Testis (tissue), 3 donors: ENCODE measurements around the gene RXRA. TPM values are rescaled to one million over a fixed set of nuclear protein-coding genes. Genes with fewer than 3 reads are reported as not detected.

Source experiments
- DNase-seq: peaks from one replicate; pipeline ENCODE4 v3.0.0-alpha.2; 2019
- H3K27ac ChIP-seq, 2 donors: fragments of 200-600 bp; sonication (generic); one replicate each; pipeline ENCODE4 v1.5.1; 2019
- H3K27me3 ChIP-seq: fragments of 200-600 bp; sonication (generic); one replicate; pipeline ENCODE4 v1.5.1; 2019
- H3K36me3 ChIP-seq: fragments of 200-600 bp; sonication (generic); one replicate; pipeline ENCODE4 v1.5.1; 2017; ENCODE audit warnings: low read depth; ENCODE audit errors: missing control alignments
- H3K4me1 ChIP-seq: fragments of 200-600 bp; sonication (generic); one replicate; pipeline ENCODE4 v1.5.1; 2019
- H3K4me3 ChIP-seq, 2 donors: fragments of 200-600 bp; sonication (generic); one replicate each; pipeline ENCODE4 v1.5.1; 2017 to 2019
- H3K9me3 ChIP-seq: fragments of 200-600 bp; sonication (generic); one replicate; pipeline ENCODE4 v1.5.1; 2017
- POLR2A ChIP-seq: fragments of 450-650 bp; IDR thresholded peaks from one replicate; pipeline ENCODE4 v1.6.1; 2017; ENCODE audit warnings: antibody characterized with exemption, mild to moderate bottlenecking, moderate library complexity
- WGBS, 2 donors: methylation state at CpG; one replicate each; pipeline ENCODE4 v1.1.5; 2018; 5-methylcytosine and 5-hydroxymethylcytosine counted together
- intact Hi-C: fragments of 100-400 bp; cut with DNase I; formaldehyde crosslinking; loops from one replicate; pipeline ENCODE4 v1.15.1; 2023; ENCODE audit warnings: low total_unique reads
- polyA plus RNA-seq: library from polyadenylated mRNA; stranded (reverse); fragments of 350-450 nt; fragmentation: Illumina TruSeq; extraction: RNeasy Lipid Tissue Mini Kit (QIAGEN cat#74804); gene quantifications from one replicate; pipeline ENCODE4 v1.2.3, GENCODE V29; 2014; ENCODE audit warnings: low read depth, low replicate concordance; ENCODE audit not compliant: insufficient read depth
- total RNA-seq, 2 donors: library from RNA; depleted of rRNA; stranded (reverse); fragments of >200 nt; gene quantifications; one replicate each; pipeline ENCODE4 v1.2.3, GENCODE V29; 2016
- TF ChIP-seq, protein P1 (sequence below), 3 experiments: fragments of 450-650 bp in 2 of 3; fragments of 200-600 bp in 1 of 3; sonication (generic) in 1 of 3; IDR thresholded peaks; one replicate each; pipeline ENCODE4 v1.5.1; 2016 to 2019; ENCODE audit warnings: antibody characterized with exemption in 3 of 3, mild to moderate bottlenecking in 2 of 3, moderate library complexity in 1 of 3

Gene RXRA
- total and polyA plus RNA-seq, 3 donors from 2014 or later = 31.3 to 61.0 (median 47.3) TPM

- intact Hi-C loops = loop anchor here (5.0 to 10.0 kb wide), 2 partner anchors 187 to 280 kb away; partner anchors contain the start of gene COL5A1
- WGBS, 2 donors = 89% methylated on average over 3 to 13 of the region's 13 CpGs
- peaks cover 20% of the 10 kb centered on the region for H3K4me1 ChIP-seq
- no peak for DNase-seq
- no peaks in the 10 kb centered on the region for H3K36me3 ChIP-seq
- TF ChIP-seq POLR2A = no peak
- TF ChIP-seq, protein P1, sequence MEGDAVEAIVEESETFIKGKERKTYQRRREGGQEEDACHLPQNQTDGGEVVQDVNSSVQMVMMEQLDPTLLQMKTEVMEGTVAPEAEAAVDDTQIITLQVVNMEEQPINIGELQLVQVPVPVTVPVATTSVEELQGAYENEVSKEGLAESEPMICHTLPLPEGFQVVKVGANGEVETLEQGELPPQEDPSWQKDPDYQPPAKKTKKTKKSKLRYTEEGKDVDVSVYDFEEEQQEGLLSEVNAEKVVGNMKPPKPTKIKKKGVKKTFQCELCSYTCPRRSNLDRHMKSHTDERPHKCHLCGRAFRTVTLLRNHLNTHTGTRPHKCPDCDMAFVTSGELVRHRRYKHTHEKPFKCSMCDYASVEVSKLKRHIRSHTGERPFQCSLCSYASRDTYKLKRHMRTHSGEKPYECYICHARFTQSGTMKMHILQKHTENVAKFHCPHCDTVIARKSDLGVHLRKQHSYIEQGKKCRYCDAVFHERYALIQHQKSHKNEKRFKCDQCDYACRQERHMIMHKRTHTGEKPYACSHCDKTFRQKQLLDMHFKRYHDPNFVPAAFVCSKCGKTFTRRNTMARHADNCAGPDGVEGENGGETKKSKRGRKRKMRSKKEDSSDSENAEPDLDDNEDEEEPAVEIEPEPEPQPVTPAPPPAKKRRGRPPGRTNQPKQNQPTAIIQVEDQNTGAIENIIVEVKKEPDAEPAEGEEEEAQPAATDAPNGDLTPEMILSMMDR (IDR thresholded peaks at IDR 0.05) = no peak
- peak overlapping the region in 1 of 2 donors; percentile 81 for H3K27ac ChIP-seq
- H3K4me3 ChIP-seq = no peak overlapping the region
- no peaks in the 10 kb centered on the region for H3K9me3 ChIP-seq
- H3K27me3 ChIP-seq = no peaks in the 10 kb centered on the region
Observed at GRCh38 chr9:134455021-134455471, 128.8 kb downstream of the RXRA start.

DNA sequence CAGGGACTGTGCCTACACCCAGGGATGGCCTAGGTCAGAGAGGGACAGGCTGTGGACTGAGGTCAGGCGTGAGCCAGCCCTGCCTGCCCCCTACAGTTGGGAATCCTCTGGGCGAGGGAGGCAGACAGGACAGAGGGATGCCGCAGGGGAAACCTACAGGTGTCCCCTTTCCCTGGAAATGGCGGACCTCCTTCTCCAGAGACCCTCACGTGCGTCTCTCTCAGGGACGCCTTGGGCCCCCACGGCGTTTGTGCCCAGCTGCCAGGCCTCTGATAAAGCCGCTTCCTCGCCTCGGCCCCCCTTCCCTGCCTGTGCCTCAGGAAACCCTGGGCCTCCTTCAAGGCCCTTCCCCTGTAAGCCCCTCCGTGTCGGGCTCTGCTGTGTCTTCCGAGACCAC lies 129.3 kb downstream of the RXRA start:
- DNase-seq = no peak
- no peak for TF ChIP-seq POLR2A
- TF ChIP-seq, protein P1 (IDR thresholded peaks at IDR 0.05) = no peak
- 81 to 100% methylated on average over 2 to 15 of the region's 15 CpGs for WGBS, 2 donors
- no peaks in the 10 kb centered on the region for H3K36me3 ChIP-seq
- no peak overlapping the region for H3K4me3 ChIP-seq
- H3K27ac ChIP-seq = peak overlapping the region; percentile 81 to 87
- H3K4me1 ChIP-seq = peaks cover 20% of the 10 kb centered on the region
- no peaks in the 10 kb centered on the region for H3K27me3 ChIP-seq
- H3K9me3 ChIP-seq = no peaks in the 10 kb centered on the region
- intact Hi-C loops = loop anchor here (5.0 to 10.0 kb wide), 2 partner anchors 187 to 279 kb away; partner anchors contain the start of gene COL5A1

DNA sequence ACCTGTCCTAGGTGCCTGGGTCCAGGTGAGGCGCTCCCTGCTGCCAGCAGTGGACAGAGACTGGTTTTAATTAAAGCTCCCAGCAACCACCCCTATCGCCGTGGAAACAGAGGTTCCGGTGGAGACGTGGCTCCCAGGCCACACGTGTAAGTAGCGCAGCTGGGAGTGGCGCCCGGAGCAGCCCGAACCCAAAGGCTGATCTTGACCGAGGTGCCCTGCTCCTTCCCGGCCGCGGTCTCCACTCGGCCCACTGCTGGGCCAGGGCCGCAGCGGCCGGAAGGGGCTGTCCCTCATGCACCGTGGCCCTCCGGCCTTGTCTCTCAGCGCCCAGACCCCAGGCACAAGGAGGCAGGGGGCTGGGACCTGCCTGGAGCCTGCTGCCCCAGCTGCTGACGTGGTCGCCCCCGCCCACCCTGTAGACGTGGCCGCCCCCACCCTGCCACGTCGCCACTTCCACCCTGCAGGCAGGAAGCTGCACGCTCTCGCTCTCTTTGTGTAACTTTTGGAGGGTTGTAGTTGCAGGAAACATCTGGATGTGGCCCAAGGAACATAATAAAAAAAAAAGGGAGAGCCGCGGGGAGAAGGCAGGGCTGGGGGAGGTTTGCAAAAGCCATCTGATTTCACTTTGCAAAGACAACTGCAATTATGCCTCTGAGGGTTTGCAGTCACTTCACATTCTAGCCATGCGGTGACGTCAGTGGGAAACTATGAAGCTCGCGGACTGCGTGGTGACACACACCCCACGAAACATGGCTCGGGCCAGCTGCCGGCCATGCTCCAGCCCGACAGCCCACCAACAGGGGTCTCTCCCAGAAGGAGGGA lies 129.9 kb downstream of the RXRA start:
- TF ChIP-seq, protein P1 (IDR thresholded peaks at IDR 0.05) = no peak
- TF ChIP-seq POLR2A = no peak

GRCh38 chr9:134456756-134457305 lies 130.6 kb downstream of the RXRA start:
- no peaks in the 10 kb centered on the region for H3K36me3 ChIP-seq
- peak overlapping the region; percentile 8 to 81 for H3K27ac ChIP-seq
- DNase-seq = no peak
- WGBS, 2 donors = 82% methylated on average over 11 of the region's 12 CpGs; no CpG with 5 or more reads in 1 of the 2 donors
- H3K27me3 ChIP-seq = no peaks in the 10 kb centered on the region
- no peak overlapping the region for H3K4me3 ChIP-seq
- peaks cover 20% of the 10 kb centered on the region for H3K4me1 ChIP-seq
- TF ChIP-seq POLR2A = no peak
- TF ChIP-seq, protein P1 (IDR thresholded peaks at IDR 0.05) = no peak
- H3K9me3 ChIP-seq = no peaks in the 10 kb centered on the region
- intact Hi-C loops = loop anchor here (5.0 to 10.0 kb wide), 2 partner anchors 185 to 278 kb away; partner anchors contain the start of gene COL5A1

More for the DNA sequence above, 129.9 kb downstream of the RXRA start:
- peak overlapping the region; percentile 81 to 87 for H3K27ac ChIP-seq
- DNase-seq = peak; percentile 72
- intact Hi-C loops = loop anchor here (5.0 to 10.0 kb wide), 2 partner anchors 186 to 279 kb away; partner anchors contain the start of gene COL5A1
- H3K27me3 ChIP-seq = no peaks in the 10 kb centered on the region
- no peaks in the 10 kb centered on the region for H3K36me3 ChIP-seq
- no peak overlapping the region for H3K4me3 ChIP-seq
- peaks cover 20% of the 10 kb centered on the region for H3K4me1 ChIP-seq
- 45 to 48% methylated on average over 5 to 41 of the region's 41 CpGs for WGBS, 2 donors
- no peaks in the 10 kb centered on the region for H3K9me3 ChIP-seq
